ENCODE results near the gene MKRN1.
"Not testable (repeated sequence)": the region's sequence is repeated elsewhere in the genome, so short reads cannot be mapped to it uniquely, and the experiment has no call there.

GRCh38 chr7:140415816-140416215 lies 63.5 kb downstream of the MKRN1 start:
- TF ChIP-seq CTCF (conservative IDR thresholded peaks at IDR 0.05; ENCODE audit: low read depth, low read length); POLR2A (IDR thresholded peaks at IDR 0.05; ENCODE audit: low read depth, low read length); MXI1 (IDR thresholded peaks at IDR 0.05; ENCODE audit: borderline replicate concordance, low read depth, low read length); USF2 (IDR thresholded peaks at IDR 0.05; ENCODE audit: low read depth, low read length); CEBPB (IDR thresholded peaks at IDR 0.05; ENCODE audit: low read depth, low read length): not testable (repeated sequence)

Data from IMR-90 (cell line).